Sigmoid colon (tissue), 7 donors: Measurements from ENCODE around the gene RPA4. TPM values are rescaled to one million over a fixed set of nuclear protein-coding genes. Genes with fewer than 3 reads are reported as not detected.

ENCODE experiments used
- polyA plus RNA-seq, 3 donors: library from polyadenylated mRNA; stranded (reverse); fragments of 200-250 nt; gene quantifications; one replicate each; pipeline ENCODE4 v1.2.3, GENCODE V29; 2013
- total RNA-seq, 4 donors: library from RNA; depleted of rRNA; stranded (reverse); fragments of >200 nt; gene quantifications; one replicate each; pipeline ENCODE4 v1.1.0, GENCODE V29; 2016
- donor health status: healthy with polysubstance abuse.
- donor health status: Bipolar disorder and iron deficiency.
- donor health status: healthy.

RPA4 gene
- total and polyA plus RNA-seq, 7 donors, result 0.22 to 3.9 (median 1.1) TPM; not detected in 2

Other genes starting within 250 kb of the RPA4 start
- gene DIAPH2, start 199.1 kb upstream of the RPA4 start, total RNA-seq, result 10 to 100 TPM; 21.7 to 31.3 (median 25.6) TPM
- 1 to 10 TPM; 6.6 to 7.9 (median 7.3) TPM for gene DIAPH2, start 199.1 kb upstream of the RPA4 start, polyA plus RNA-seq